ENCODE results near the gene GLB1L2.

Gene GLB1L2

GRCh38 chr11:134387501-134387900 lies 55.7 kb downstream of the GLB1L2 start:
- no peak for ATAC-seq
- no peak for DNase-seq

DNA sequence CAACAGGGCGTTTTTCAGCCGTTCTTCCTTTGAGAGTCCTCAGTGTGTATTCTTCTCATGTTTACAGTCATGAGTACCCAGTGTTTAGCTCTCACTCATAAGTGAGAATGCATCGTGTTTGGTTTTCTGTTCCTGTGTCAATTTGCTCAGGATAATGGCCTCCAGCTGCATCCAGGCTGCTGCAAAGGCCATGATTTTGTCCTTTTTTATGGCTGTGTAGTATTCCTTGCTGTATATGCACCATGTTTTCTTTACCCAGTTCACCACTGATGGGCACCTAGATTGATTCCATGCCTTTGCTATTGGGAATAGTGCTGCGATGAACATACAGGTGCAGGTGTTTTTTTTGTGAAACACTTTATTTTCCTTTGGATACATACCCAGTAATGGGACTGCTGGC lies 56.8 kb downstream of the GLB1L2 start:
- no peak for DNase-seq
- no peak for ATAC-seq

GRCh38 chr11:134389464-134390180 lies 57.8 kb downstream of the GLB1L2 start:
- ATAC-seq (no peak), DNase-seq (no peak)

- ATAC-seq (no peak), DNase-seq (no peak)
Measured at GRCh38 chr11:134390706-134391569, 59.1 kb downstream of the GLB1L2 start.

DNA sequence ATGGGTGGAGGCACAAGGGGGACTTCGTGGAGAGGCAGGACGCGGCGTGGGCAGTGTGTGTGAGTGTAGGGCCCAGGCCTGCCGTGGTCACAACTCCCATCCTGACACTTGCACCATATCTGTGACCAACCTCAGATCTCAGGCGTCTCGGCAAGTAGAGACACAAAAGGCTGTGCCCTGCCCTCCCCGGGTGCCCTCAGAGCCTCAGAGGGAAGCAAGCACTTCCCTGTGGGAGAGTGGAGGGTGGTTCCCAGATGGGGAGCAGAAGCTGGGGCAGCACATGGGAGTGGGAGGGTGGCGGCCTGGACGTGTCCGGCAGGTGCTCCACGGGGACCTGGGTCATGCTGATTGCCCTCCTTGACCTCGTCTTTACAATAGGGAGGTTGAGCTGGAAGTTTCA lies 59.9 kb downstream of the GLB1L2 start:
- no peak for ATAC-seq
- DNase-seq: no peak

GRCh38 chr11:134392953-134393615 lies 61.3 kb downstream of the GLB1L2 start:
- ATAC-seq (no peak), DNase-seq (no peak)

DNA sequence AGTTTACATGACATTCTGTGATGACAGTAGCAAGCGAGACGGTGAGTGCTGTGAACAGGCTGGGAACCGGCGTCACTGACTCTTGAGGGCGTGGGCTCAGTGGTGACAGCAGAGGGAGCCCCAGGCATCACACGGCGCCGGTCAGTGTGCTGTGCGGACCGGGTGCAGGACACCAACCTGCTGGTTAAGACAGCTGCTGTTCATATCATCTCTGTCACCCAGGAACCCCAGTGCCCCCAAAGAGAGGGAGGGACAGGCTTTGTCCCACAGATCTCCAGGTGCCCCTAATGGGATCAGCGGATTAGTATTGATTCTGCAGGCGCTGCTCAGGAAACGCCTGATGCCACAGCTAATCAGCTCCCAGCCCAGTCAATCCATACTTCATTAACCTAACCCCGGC lies 61.9 kb downstream of the GLB1L2 start:
- ATAC-seq: no peak
- no peak for DNase-seq

DNA sequence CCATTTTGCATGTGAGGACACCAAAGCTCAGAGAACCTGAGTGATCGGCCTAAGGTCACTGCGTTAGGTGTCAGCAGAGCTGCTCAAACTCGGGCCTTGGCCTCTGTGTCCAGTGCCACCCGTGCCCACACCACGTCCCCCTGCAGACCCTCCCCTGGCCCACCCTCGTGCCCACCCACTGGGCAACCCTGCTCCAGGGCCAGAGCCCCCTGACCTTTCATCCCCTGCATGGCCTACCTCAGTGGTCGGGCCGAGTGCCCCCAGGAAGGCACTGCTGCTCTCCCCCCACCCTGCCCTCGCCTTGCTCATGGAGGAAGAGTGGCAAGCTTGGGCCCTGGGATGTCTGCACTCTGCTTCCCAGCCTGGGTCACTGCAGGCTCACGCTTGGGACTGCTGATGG lies 62.5 kb downstream of the GLB1L2 start:
- no peak for DNase-seq
- no peak for ATAC-seq

GRCh38 chr11:134395002-134395401 lies 63.2 kb downstream of the GLB1L2 start:
- no peak for ATAC-seq
- no peak for DNase-seq

GRCh38 chr11:134397304-134398078 lies 65.7 kb downstream of the GLB1L2 start:
- no peak for ATAC-seq
- DNase-seq: no peak

- DNase-seq: no peak
- ATAC-seq: no peak
Measured at GRCh38 chr11:134398079-134398444, 66.3 kb downstream of the GLB1L2 start.

DNA sequence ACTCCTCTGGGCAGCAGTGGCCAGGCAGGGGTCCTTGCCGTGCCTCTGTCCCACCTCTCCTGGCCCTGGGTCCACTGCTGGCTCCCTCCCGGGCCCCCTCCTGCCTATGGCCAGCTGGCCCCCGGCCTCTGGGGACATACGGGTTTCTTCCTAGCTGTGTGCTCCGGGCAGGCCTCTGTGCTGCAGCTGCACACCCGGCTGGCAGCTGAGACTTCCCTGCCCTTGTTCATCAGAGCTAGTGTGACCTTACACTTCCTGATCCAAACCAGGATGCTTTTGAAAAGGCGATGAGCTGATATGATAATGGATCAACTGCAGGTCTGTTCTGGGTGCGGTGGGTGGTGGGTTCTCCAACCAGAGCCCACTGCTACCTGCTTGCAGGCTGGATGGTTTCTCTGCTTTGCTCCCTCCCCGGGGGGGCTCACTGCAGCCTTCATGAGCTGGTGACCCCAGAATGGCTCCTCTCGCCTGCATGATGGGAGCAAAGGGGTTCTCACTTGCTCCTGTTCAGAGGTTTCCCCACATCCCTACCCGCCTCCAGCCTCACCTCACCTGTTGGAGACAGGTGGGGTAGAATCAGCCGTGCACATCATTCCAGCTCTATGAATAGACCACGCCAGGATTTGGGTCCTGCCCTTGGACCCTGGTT lies 67.0 kb downstream of the GLB1L2 start:
- DNase-seq (no peak), ATAC-seq (no peak)

DNA sequence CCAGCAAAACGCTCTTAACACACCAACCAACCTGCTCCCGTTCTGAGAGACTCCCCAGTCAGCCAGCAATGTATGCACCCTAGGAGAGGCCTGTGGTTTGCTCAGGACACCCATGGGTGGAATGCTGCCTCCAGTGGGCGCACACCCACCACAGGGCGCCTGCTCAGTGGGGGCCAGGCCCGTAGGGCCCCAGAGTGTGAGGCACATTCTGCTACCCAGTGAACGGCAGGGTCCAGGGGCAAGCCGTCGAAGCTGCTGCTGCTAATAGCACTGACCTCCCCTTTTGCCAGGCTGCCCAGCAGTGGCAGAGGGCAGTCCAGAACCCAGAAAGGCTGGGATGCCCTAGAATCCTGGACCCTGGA lies 67.5 kb downstream of the GLB1L2 start:
- DNase-seq: no peak
- ATAC-seq: no peak

DNA sequence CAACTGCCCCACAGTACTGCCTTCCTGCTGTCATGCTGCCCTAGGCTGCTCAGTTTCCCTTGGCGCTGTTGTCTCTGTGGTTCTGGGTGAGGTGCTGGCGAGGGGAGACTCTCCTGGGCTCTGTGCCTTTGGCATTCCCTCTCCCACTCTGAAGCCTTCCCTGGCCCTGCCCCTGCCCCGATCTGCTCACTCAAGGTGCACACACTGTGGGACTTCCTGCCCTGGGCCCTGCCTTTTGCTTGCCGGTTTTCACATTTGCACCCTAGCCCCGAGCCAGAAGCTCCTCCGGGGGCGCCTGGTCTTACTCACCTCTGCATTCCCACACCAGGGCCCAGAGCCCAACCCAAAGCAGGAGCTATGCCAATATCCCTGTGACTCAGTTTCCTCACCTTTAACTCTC lies 68.2 kb downstream of the GLB1L2 start:
- DNase-seq (no peak), ATAC-seq (no peak)

GRCh38 chr11:134401825-134402809 lies 70.3 kb downstream of the GLB1L2 start:
- DNase-seq (no peak), ATAC-seq (no peak)

DNA sequence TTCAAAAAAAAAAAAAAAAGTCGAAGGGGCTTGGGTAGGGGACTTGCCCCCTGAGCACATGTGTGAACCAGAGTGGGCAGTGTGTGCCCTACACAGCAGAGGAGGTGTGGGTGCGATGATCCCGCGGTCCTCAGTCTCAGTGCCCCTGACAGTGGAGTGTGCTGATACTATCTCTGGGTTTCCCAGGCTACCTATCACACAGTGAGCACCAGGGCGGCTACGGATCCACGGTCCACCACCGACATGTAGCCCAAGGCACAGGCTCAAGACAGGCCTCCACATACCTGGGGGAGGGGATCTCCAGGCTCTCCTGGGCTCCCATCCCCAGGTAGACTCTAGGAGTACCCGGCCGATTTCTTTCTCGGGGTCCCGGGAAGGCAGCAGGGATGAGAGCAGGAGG lies 71.1 kb downstream of the GLB1L2 start:
- DNase-seq (no peak), ATAC-seq (no peak)

- DNase-seq: no peak
- ATAC-seq: no peak
Measured at GRCh38 chr11:134404575-134405341, 73.0 kb downstream of the GLB1L2 start.

- ATAC-seq: no peak
- no peak for DNase-seq
Measured at GRCh38 chr11:134405436-134405835, 73.6 kb downstream of the GLB1L2 start.

- DNase-seq (no peak), ATAC-seq (no peak)
Measured at GRCh38 chr11:134405841-134406240, 74.1 kb downstream of the GLB1L2 start.
